Activated naive CD4-positive, alpha-beta T cell treated with anti-CD3 and anti-CD28 coated beads, Interleukin-2, amount 50 U/mL, for 72 hours (primary cell): Measurements from ENCODE around the gene LCNL1. TPM values are rescaled to one million over a fixed set of nuclear protein-coding genes. Genes with fewer than 3 reads are reported as not detected.
A peak's percentile ranks its signal among the peaks of the same experiment; 100 is the strongest.

Experiments used
- ATAC-seq, 2 donors: fragments of 150-1000 bp; cut with Tn5 transposase; 2 replicates each; pipeline ENCODE4 v1.10.0; 2021; ENCODE audit warnings: mild to moderate bottlenecking in 2 of 2, moderate library complexity in 2 of 2
- DNase-seq, 2 donors: peaks; one replicate each; pipeline ENCODE4 v3.0.0; 2021 to 2022; ENCODE audit warnings: low spot score in 2 of 2
- H3K27ac Mint-ChIP-seq, 2 donors: one replicate each; pipeline ENCODE4 v1.8.0; 2022; ENCODE audit warnings: mild to moderate bottlenecking in 2 of 2, mixed read lengths in 2 of 2
- H3K36me3 Mint-ChIP-seq, 2 donors: one replicate each; pipeline ENCODE4 v1.8.0; 2022; ENCODE audit warnings: mixed read lengths in 2 of 2
- H3K9me3 Mint-ChIP-seq, 2 donors: one replicate each; pipeline ENCODE4 v1.8.0; 2022; ENCODE audit warnings: mixed read lengths in 2 of 2
- total RNA-seq, 2 donors: library from RNA; stranded (reverse); gene quantifications; one replicate each; pipeline ENCODE4 v1.2.3, GENCODE V29; 2022

The LCNL1 gene
- total RNA-seq, 2 donors from 2014 or later, result not detected

DNA sequence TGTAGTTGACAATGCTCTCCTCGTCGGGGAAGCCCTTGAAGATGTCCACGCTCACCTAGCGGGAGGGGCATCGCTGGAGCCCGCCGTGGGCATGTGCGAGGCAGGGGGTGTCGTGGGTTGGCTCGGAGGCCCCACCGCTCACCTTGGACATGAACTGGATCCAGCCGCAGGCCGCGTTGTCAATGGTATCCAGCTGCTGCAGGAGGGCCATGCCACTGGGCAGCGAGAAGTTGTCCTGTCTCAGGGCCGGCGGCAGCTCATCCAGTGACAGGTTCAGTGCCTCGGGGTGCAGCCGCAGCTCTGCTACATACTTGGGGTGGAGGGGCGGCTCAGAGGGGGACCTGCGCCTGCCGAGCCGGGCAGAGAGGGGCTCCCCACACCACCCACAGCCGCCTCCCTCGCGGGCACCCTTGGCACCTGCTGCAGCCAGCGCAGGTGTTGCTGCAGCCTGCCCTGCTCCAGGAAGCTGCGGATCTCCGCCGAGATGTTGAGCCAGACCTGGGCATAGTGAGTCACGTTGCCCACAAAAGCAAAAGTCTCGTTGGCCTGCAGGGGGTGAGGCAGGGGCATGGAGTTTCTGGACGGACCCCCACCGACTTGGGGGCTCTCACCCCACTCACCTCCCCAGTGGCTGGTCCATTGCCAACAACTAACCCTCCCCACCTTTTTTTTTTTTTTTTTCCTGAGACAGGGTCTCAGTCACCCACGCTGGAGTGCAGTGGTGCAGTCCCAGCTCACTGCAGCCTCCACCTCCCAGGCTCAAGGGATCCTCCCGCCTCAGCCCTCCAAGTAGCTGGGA lies 36.2 kb downstream of the LCNL1 start:
- H3K27ac Mint-ChIP-seq, result no peak overlapping the region
- no peaks in the 10 kb centered on the region for H3K36me3 Mint-ChIP-seq
- no peaks in the 10 kb centered on the region for H3K9me3 Mint-ChIP-seq
- ATAC-seq (no peak), DNase-seq (no peak)

- H3K9me3 Mint-ChIP-seq, result no peaks in the 10 kb centered on the region
- H3K27ac Mint-ChIP-seq, result no peak overlapping the region
- no peak for DNase-seq
- no peak for ATAC-seq
- no peaks in the 10 kb centered on the region for H3K36me3 Mint-ChIP-seq
Measured at GRCh38 chr9:137019891-137020683, 37.3 kb downstream of the LCNL1 start.

DNA sequence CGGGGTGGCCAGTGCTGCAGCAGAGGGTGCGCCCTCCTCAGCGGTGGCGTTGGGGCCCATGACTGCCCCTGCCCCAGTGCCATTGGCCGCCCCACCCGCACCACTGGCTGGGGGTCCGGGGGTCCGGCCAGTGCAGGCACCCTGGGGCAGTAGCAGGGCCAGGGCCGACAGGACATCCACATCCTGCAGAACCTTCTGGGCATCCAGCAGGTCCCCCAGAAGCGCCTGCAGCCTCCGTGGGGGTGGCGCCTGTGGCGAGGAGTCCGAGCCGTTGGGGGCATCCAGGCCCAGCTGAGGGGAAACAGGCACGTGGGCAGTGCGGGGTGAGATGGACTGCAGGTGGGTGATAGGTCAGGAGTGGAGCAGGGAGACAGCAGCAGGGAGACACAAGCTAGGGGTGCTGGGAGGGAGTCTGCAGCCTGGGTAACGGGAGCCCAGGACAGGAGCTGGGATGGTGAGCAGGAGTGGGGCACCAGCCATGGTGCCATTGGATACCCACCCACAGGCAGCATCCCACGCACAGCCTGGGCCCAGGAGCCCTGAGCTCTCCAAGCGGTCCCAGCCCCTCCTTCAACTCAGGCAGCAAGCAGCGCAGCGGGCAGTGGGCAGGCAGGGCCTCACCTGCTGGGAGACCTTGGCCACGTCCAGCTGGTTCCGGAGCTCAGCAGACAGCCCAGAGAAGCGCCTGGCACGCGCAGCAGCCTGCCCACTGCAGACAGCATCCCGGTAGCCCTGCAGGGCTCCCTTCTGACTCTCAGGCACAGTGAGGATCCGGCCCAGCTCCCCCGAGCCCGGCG lies 38.2 kb downstream of the LCNL1 start:
- no peak overlapping the region for H3K27ac Mint-ChIP-seq
- DNase-seq, result no peak
- H3K9me3 Mint-ChIP-seq, result no peaks in the 10 kb centered on the region
- no peaks in the 10 kb centered on the region for H3K36me3 Mint-ChIP-seq
- no peak for ATAC-seq

DNA sequence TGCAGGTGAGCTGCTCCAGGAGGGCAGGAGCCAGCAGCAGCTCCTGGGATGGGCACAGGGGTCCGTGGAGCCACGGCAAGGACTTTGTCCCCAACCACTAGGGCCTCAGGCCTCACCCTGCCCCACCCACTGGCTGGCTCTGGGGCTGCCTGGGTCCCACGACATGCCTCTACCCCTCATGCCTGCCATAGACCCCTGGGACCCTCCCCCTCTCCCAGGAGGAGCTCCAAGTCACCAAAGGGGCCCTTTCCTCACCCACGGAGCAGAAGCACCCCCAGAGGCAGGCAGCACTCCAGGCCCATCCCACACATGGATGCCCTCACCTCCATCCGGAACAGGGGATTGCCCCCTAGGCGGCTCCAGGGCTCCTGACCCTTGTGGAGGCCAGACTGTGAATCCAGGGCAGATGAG lies 38.8 kb downstream of the LCNL1 start:
- ATAC-seq (peak in 1 of 2 donors; percentile 9), DNase-seq (no peak)
- Mint-ChIP-seq H3K36me3 (no peaks in the 10 kb centered on the region), H3K9me3 (no peaks in the 10 kb centered on the region), H3K27ac (no peak overlapping the region)

DNA sequence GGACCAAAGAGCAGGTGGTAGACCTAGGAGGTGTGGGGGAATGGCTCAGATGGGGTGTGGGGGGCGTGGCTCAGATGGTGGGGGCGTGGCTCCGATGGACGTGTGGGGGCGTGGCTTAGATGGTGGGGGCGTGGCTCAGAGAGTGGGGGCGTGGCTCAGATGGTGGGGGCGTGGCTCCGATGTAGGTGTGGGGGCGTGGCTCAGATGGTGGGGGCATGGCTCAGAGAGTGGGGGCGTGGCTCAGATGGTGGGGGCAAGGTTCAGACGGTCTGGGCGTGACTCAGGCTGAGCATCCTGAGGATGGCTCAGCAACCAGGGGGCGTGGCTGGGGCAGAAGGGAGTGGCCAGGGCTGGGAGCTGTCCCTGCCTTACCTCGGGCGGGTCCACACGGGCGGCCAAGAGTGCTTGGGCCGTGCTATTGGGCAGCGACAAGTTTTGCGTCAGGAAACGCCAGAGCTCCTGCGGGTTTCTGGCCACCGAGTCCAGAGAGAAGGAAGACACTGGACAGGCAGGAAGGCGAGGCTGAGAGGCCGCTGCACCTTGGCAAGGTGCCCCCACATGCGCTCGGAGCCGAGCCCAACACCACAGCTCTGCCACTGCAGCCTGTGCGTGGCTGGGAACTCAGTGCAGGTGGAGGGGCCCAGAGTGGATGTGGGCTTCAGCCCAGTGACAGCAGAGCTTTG lies 39.3 kb downstream of the LCNL1 start:
- ATAC-seq, result peak; percentile 52 to 93
- Mint-ChIP-seq H3K36me3 (no peaks in the 10 kb centered on the region), H3K27ac (no peak overlapping the region)

GRCh38 chr9:137022662-137023008 lies 39.8 kb downstream of the LCNL1 start:
- ATAC-seq (no peak), DNase-seq (no peak)
- Mint-ChIP-seq H3K9me3 (no peaks in the 10 kb centered on the region), H3K36me3 (no peaks in the 10 kb centered on the region), H3K27ac (no peak overlapping the region)

More for the DNA sequence above, 39.3 kb downstream of the LCNL1 start:
- no peaks in the 10 kb centered on the region for H3K9me3 Mint-ChIP-seq
- peak in 1 of 2 donors; percentile 79 for DNase-seq

DNA sequence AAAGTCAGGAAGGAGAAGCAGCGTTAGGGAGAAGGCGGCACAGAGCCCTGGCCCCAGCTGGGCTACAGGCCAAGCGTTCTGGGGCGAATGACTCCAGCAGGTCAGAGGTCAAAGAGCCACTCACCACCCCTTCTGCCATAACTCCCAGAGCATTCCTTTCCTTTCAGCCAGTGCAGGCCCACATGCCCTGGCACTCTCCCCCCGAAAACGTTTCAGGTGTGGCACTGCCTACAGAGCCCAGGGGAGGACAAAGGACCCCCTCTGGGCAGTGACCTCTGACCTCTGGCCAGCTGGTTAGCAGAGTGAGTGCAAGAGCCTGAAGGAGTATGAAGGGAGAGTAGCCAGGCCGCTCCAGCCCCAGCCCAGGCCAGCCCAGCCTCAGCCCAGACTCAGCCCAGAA lies 40.4 kb downstream of the LCNL1 start:
- DNase-seq (no peak), ATAC-seq (no peak)
- no peaks in the 10 kb centered on the region for H3K36me3 Mint-ChIP-seq
- H3K27ac Mint-ChIP-seq, result no peak overlapping the region
- no peaks in the 10 kb centered on the region for H3K9me3 Mint-ChIP-seq

- Mint-ChIP-seq H3K9me3 (no peaks in the 10 kb centered on the region), H3K36me3 (no peaks in the 10 kb centered on the region), H3K27ac (no peak overlapping the region)
- DNase-seq (no peak), ATAC-seq (no peak)
Measured at GRCh38 chr9:137023583-137023991, 40.8 kb downstream of the LCNL1 start.

- H3K9me3 Mint-ChIP-seq, result no peaks in the 10 kb centered on the region
- no peak overlapping the region for H3K27ac Mint-ChIP-seq
- ATAC-seq, result no peak
- H3K36me3 Mint-ChIP-seq, result no peaks in the 10 kb centered on the region
- DNase-seq, result no peak
Measured at GRCh38 chr9:137025517-137025966, 42.7 kb downstream of the LCNL1 start.

DNA sequence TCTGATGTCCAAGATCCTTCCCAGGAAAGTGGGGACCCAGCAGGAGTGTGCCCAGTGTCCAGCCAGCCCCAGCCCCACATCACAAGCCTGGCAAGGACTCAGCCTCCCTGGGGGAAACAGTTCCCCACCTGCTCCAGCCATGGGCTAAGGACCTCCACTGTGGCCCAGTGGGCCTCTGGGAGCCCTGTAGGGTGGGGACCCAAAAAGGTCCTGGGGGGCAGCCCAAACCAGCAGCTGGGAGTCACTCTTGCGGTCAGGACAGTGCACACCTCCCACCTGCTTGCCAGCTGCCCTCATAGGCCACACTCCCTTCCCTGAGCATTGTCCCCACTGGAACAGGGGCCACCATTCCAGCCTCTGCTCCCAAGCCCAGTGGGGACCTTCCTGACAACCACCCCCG lies 43.6 kb downstream of the LCNL1 start:
- DNase-seq (no peak), ATAC-seq (no peak)
- Mint-ChIP-seq H3K9me3 (no peaks in the 10 kb centered on the region), H3K36me3 (no peaks in the 10 kb centered on the region), H3K27ac (no peak overlapping the region)

DNA sequence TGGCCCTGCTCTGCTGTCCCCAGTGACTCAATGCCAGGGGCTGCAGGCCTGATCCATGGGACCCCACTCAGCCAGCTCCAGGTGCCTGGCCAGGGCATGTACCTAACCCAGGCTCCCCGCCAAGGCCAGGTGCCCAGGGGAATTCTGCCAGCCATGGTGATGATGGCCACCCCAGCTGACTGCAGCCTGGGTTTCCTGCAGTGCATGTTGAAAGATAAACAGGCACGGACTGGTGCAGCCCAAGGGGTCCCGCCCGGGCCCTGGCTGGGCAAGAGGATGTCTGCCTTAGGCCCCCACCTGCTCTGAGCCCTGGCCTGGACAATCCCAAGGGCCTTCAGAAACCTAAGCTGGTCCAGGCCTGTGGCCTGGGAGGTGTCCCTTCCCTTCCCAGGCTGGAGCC lies 44.0 kb downstream of the LCNL1 start:
- no peaks in the 10 kb centered on the region for H3K9me3 Mint-ChIP-seq
- DNase-seq (no peak), ATAC-seq (no peak)
- no peak overlapping the region for H3K27ac Mint-ChIP-seq
- no peaks in the 10 kb centered on the region for H3K36me3 Mint-ChIP-seq

- Mint-ChIP-seq H3K27ac (peak within 1 kb of the TSS in 1 of 2 donors; percentile 88), H3K36me3 (no peaks in the 10 kb centered on the region), H3K9me3 (no peaks in the 10 kb centered on the region)
- ATAC-seq (no peak), DNase-seq (no peak)
Measured at GRCh38 chr9:137027369-137028262, 44.8 kb downstream of the LCNL1 start, which contains the start of gene ABCA2. Gene ABCA2 (minus strand): TSS chr9:137028237. CDS start chr9:137028140, 97 bp downstream.

DNA sequence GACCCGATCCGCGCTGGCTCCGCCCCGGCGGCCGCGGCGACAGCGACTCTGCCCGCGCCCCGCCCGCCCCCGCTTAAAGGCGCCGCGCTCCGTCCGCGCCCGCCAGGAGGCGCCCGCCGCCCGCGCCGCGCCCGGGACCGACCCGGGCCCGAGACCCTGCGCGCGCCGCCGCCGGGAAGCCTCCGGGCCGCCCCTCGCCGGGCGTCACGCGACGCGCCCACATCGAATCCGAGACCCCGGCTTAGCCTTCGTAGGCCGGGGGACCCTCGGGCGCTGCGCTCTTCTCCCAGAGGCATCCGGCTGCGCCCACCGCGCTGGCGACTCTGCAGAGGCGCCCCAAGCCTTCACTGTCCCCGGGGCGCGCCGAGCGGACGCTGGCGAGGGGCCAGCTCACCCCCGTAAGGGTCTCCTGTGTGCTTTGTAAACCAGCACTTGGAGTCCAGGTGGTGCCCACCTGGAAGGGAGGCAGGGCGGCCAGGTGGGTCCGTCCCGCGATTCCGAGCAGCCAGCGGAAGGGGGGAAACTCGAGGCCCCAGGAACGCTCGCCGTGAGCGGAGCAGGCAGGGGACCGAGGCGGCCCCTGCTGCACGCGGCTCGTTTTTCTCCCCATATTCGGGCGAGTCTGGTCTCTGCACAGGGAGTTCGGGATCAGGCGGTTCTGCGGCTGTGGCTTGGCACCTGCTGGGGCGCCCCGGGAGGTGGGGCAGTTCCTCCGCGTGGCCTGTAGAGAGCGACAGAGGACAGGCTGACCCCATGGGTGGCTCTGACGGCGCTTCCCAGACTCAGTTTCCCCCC lies 45.7 kb downstream of the LCNL1 start:
- Mint-ChIP-seq H3K27ac (no peak overlapping the region), H3K9me3 (no peaks in the 10 kb centered on the region), H3K36me3 (no peaks in the 10 kb centered on the region)
- DNase-seq, result peak; percentile 74 to 78
- ATAC-seq, result peak; percentile 49 to 76

DNA sequence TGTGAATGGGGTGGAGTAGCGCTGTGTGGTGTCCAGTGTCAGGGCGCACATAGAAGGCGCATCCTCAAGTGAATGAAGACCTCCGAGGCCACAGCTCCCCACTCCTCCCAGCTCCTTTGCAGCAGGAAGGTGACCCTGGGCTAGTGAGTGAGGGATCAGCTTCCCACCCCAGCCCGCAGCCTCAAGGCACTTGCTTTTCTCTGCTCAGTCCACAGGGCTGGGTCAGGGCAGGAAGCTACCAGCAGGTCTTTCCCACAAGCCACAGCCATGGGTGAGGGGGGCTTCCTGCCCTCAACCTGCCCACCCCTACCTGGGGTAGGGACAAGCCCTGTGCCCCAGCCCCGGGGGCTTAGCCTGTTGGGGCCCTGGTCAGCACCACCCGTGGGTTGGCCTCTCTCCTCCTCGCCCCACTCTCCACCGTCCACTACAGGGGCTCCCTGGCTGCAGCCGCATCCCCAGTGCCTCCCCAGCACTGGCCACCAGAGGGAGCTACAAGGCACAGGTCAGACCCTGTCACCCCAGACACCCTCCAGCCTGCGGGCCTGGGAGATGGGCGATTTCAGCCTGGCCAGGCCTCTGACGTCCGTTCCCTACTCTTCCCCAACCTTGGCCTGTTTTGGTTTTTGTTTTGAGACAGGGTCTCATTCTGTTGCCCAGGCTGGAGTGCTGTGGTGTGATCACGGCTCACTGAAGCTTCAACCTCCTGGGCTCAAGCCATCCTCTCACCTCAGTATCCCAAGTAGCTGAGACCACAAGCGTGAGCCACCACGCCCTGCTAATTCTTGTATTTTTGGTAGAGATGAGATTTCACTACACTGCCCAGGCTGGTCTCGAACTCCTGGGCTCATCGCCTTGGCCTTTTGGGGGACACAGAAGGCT lies 46.5 kb downstream of the LCNL1 start:
- H3K36me3 Mint-ChIP-seq, result no peaks in the 10 kb centered on the region
- H3K9me3 Mint-ChIP-seq, result no peaks in the 10 kb centered on the region
- DNase-seq (peak; percentile 81 to 91), ATAC-seq (peak; percentile 58 to 65)
- peak overlapping the region in 1 of 2 donors; percentile 40 for H3K27ac Mint-ChIP-seq
